Prostate gland (tissue), 2 donors: Measurements from ENCODE around the gene GPR32. TPM values are rescaled to one million over a fixed set of nuclear protein-coding genes. Genes with fewer than 3 reads are reported as not detected.

ENCODE experiments used
- DNase-seq: peaks from one replicate; pipeline ENCODE4 v3.0.0-alpha.2; 2019; ENCODE audit warnings: low spot score
- H3K27ac ChIP-seq, 2 donors: fragments of 200-600 bp; sonication (generic); 2 replicates each; pipeline ENCODE4 v1.5.1; 2017 to 2019
- H3K27me3 ChIP-seq: fragments of 200-600 bp; sonication (generic); replicated peaks from 2 replicates; pipeline ENCODE4 v1.5.1; 2019; ENCODE audit not compliant: insufficient read depth
- H3K36me3 ChIP-seq, 2 donors: fragments of 200-600 bp; sonication (generic); 1 replicate in 1 of 2; 2 replicates in 1 of 2; pipeline versions ENCODE4 v1.5.1 to v1.8.1; 2017 to 2019
- H3K4me1 ChIP-seq: fragments of 200-600 bp; sonication (generic); replicated peaks from 2 replicates; pipeline ENCODE4 v1.5.1; 2019
- H3K4me3 ChIP-seq, 2 donors: fragments of 200-600 bp; sonication (generic); 2 replicates each; pipeline ENCODE4 v1.5.1; 2017 to 2019
- H3K9me3 ChIP-seq: fragments of 200-600 bp; sonication (generic); 2 replicates; pipeline ENCODE4 v1.5.1; 2017
- CTCF ChIP-seq, 4 experiments: fragments of 200-600 bp in 2 of 4; fragments of 450-650 bp in 2 of 4; sonication (generic) in 2 of 4; IDR thresholded peaks; 1 replicate in 3 of 4; 2 replicates in 1 of 4; pipeline ENCODE4 v1.5.1; 2016 to 2019; ENCODE audit warnings: antibody characterized with exemption in 4 of 4, mild to moderate bottlenecking in 2 of 4, moderate library complexity in 2 of 4
- POLR2A ChIP-seq: fragments of 450-650 bp; IDR thresholded peaks from one replicate; pipeline ENCODE4 v1.6.1; 2016; ENCODE audit warnings: antibody characterized with exemption, mild to moderate bottlenecking
- POLR2AphosphoS5 ChIP-seq: sonication (generic); formaldehyde crosslinking; IDR thresholded peaks from one replicate; pipeline ENCODE4 v1.6.1; 2017; ENCODE audit warnings: antibody characterized with exemption
- WGBS: methylation state at CpG from one replicate; pipeline ENCODE4 v1.1.5; 2018; 5-methylcytosine and 5-hydroxymethylcytosine counted together
- intact Hi-C: fragments of 100-400 bp; cut with DNase I; formaldehyde crosslinking; loops from one replicate; pipeline ENCODE4 v1.14.2; 2022
- total RNA-seq, 2 donors: library from RNA; depleted of rRNA; stranded (reverse); fragments of >200 nt; gene quantifications; one replicate each; pipeline ENCODE4 v1.1.0, GENCODE V29; 2016

The GPR32 gene
- total RNA-seq, 2 donors from 2014 or later, result not detected

- DNase-seq, result no peak
- WGBS, result 85% methylated on average over 11 of the region's 15 CpGs
- intact Hi-C loops, result no loop called here
- Histone ChIP-seq H3K27ac (no peak within 1 kb of the TSS), H3K9me3 (no peaks in the 10 kb centered on the region), H3K4me3 (no peak within 1 kb of the TSS), H3K27me3 (no peaks in the 10 kb centered on the region), H3K4me1 (no peaks in the 10 kb centered on the region), H3K36me3 (no peaks in the 10 kb centered on the region)
- TF ChIP-seq POLR2A, result no peak
- TF ChIP-seq POLR2AphosphoS5, result no peak
- TF ChIP-seq CTCF (IDR thresholded peaks at IDR 0.05), result no peak
Observed at GRCh38 chr19:50790396-50790795, 20.1 kb downstream of the GPR32 start, which contains the start of gene ACP4. TSS of gene ACP4 (plus strand) at chr19:50790415. CDS start at chr19:50790415, 0 bp downstream.

- no peak for DNase-seq
- H3K4me3 ChIP-seq, result no peak overlapping the region
- H3K4me1 ChIP-seq, result no peaks in the 10 kb centered on the region
- no peaks in the 10 kb centered on the region for H3K9me3 ChIP-seq
- TF ChIP-seq POLR2A (no peak), POLR2AphosphoS5 (no peak), CTCF (IDR thresholded peaks at IDR 0.05) (no peak)
- no peak overlapping the region for H3K27ac ChIP-seq
- WGBS, result 93% methylated on average over 6 of the region's 6 CpGs
- intact Hi-C loops, result no loop called here
- H3K27me3 ChIP-seq, result no peaks in the 10 kb centered on the region
- H3K36me3 ChIP-seq, result no peaks in the 10 kb centered on the region
Observed at GRCh38 chr19:50790922-50791467, 20.7 kb downstream of the GPR32 start.

- intact Hi-C loops, result no loop called here
- 79% methylated on average over 34 of the region's 47 CpGs for WGBS
- no peaks in the 10 kb centered on the region for H3K9me3 ChIP-seq
- no peaks in the 10 kb centered on the region for H3K36me3 ChIP-seq
- H3K27ac ChIP-seq, result no peak overlapping the region
- H3K4me1 ChIP-seq, result no peaks in the 10 kb centered on the region
- H3K4me3 ChIP-seq, result no peak overlapping the region
- H3K27me3 ChIP-seq, result no peaks in the 10 kb centered on the region
- TF ChIP-seq CTCF (IDR thresholded peaks at IDR 0.05), result no peak
- TF ChIP-seq POLR2AphosphoS5, result no peak
- no peak for TF ChIP-seq POLR2A
- no peak for DNase-seq
Observed at GRCh38 chr19:50791594-50792271, 21.5 kb downstream of the GPR32 start.

GRCh38 chr19:50792272-50793250 lies 22.3 kb downstream of the GPR32 start:
- Histone ChIP-seq H3K9me3 (no peaks in the 10 kb centered on the region), H3K4me3 (no peak overlapping the region), H3K27ac (no peak overlapping the region), H3K4me1 (no peaks in the 10 kb centered on the region), H3K27me3 (no peaks in the 10 kb centered on the region), H3K36me3 (peaks cover 0 to under 1% of the 10 kb centered on the region in 2 donors)
- no peak for DNase-seq
- 94% methylated on average over 11 of the region's 13 CpGs for WGBS
- TF ChIP-seq POLR2A, result no peak
- TF ChIP-seq POLR2AphosphoS5, result no peak
- TF ChIP-seq CTCF (IDR thresholded peaks at IDR 0.05), result no peak
- intact Hi-C loops, result no loop called here
